GM23338 (cell line): ENCODE results near the gene TGM2. TPM values are rescaled to one million over a fixed set of nuclear protein-coding genes. Genes with fewer than 3 reads are reported as not detected.
A peak's percentile ranks its signal among the peaks of the same experiment; 100 is the strongest.

Experiments
- ATAC-seq: fragments of 200-7000 bp; cut with Tn5 transposase; 3 replicates; pipeline ENCODE4 v1.9.1; 2020
- DNase-seq: peaks from one replicate; pipeline ENCODE4 v3.0.0-alpha.2; 2015; ENCODE audit warnings: low spot score
- H2AFZ ChIP-seq: fragments of 200-600 bp; sonication (generic); 2 replicates; pipeline ENCODE4 v1.8.0; 2016; ENCODE audit warnings: antibody characterized with exemption, mild to moderate bottlenecking, moderate library complexity
- H3F3A ChIP-seq: fragments of 200-600 bp; sonication (generic); replicated peaks from 2 replicates; pipeline ENCODE4 v1.8.0; 2017; ENCODE audit warnings: antibody characterized with exemption, mixed run types, low read depth
- H3K27ac ChIP-seq: fragments of 200-600 bp; sonication (generic); 2 replicates; pipeline ENCODE4 v1.6.1; 2016; ENCODE audit warnings: low read depth
- H3K27me3 ChIP-seq: fragments of 200-600 bp; sonication (generic); 2 replicates; pipeline ENCODE4 v1.8.0; 2016; ENCODE audit warnings: mild to moderate bottlenecking, mixed run types, moderate library complexity; ENCODE audit not compliant: insufficient read depth
- H3K36me3 ChIP-seq: fragments of 200-600 bp; sonication (generic); 2 replicates; pipeline ENCODE4 v1.8.0; 2016; ENCODE audit warnings: mild to moderate bottlenecking; ENCODE audit not compliant: insufficient read depth
- H3K4me1 ChIP-seq: fragments of 200-600 bp; sonication (generic); 2 replicates; pipeline ENCODE4 v1.8.0; 2016; ENCODE audit warnings: mild to moderate bottlenecking, moderate library complexity; ENCODE audit not compliant: insufficient read depth
- H3K4me2 ChIP-seq: fragments of 200-600 bp; sonication (generic); 2 replicates; pipeline ENCODE4 v1.7.1; 2017; ENCODE audit warnings: mixed run types
- H3K4me3 ChIP-seq: fragments of 200-600 bp; sonication (generic); 2 replicates; pipeline ENCODE4 v1.6.1; 2016; ENCODE audit warnings: mixed run types
- H3K79me2 ChIP-seq: fragments of 200-600 bp; sonication (generic); replicated peaks from 2 replicates; pipeline ENCODE4 v1.8.0; 2017; ENCODE audit warnings: mild to moderate bottlenecking; ENCODE audit not compliant: insufficient read depth
- H3K9me2 ChIP-seq: fragments of 200-600 bp; sonication (generic); 2 replicates; pipeline ENCODE4 v1.8.0; 2017; ENCODE audit not compliant: insufficient read depth
- H4K20me1 ChIP-seq: fragments of 200-600 bp; sonication (generic); replicated peaks from 2 replicates; pipeline ENCODE4 v1.8.0; 2017; ENCODE audit warnings: mild to moderate bottlenecking; ENCODE audit not compliant: insufficient read depth
- H3K27ac Mint-ChIP-seq: 2 replicates; pipeline ENCODE4 v1.8.0; 2020; ENCODE audit warnings: inconsistent platforms, mild to moderate bottlenecking, moderate library complexity, mixed read lengths
- H3K27me3 Mint-ChIP-seq: 3 replicates; pipeline ENCODE4 v1.8.0; 2022; ENCODE audit warnings: low read depth, mild to moderate bottlenecking, moderate library complexity, mixed read lengths, inconsistent platforms; ENCODE audit not compliant: insufficient read depth, poor library complexity
- H3K36me3 Mint-ChIP-seq: 3 replicates; pipeline ENCODE4 v1.8.0; 2021; ENCODE audit warnings: low read depth, mild to moderate bottlenecking, inconsistent platforms, moderate library complexity, mixed read lengths
- H3K4me1 Mint-ChIP-seq: 3 replicates; pipeline ENCODE4 v1.8.0; 2020; ENCODE audit warnings: mild to moderate bottlenecking, inconsistent platforms, mixed read lengths
- H3K4me3 Mint-ChIP-seq: 3 replicates; pipeline ENCODE4 v1.8.0; 2021; ENCODE audit warnings: moderate library complexity, mild to moderate bottlenecking, inconsistent platforms, mixed read lengths
- H3K9me3 Mint-ChIP-seq: 3 replicates; pipeline ENCODE4 v1.8.0; 2020; ENCODE audit warnings: moderate library complexity, mild to moderate bottlenecking, inconsistent platforms, mixed read lengths
- CREB1 ChIP-seq: fragments of 250-450 bp; sonication (Bioruptor Pico); IDR thresholded peaks from 2 replicates; pipeline ENCODE4 v1.5.0; 2020; ENCODE audit warnings: low read depth, mild to moderate bottlenecking, moderate library complexity
- CTCF ChIP-seq, 2 experiments: fragments of 200-600 bp in 1 of 2; sonication (generic) in 1 of 2; conservative IDR thresholded peaks; 2 replicates each; pipeline versions ENCODE4 v1.5.1 to v1.6.1; 2016 to 2017; ENCODE audit warnings: antibody characterized with exemption in 2 of 2, low read depth in 2 of 2, mild to moderate bottlenecking in 2 of 2, moderate library complexity in 1 of 2
- EZH2 ChIP-seq: fragments of 200-600 bp; sonication (generic); IDR thresholded peaks from one replicate; pipeline ENCODE4 v1.8.0; 2017; ENCODE audit warnings: antibody characterized with exemption, mild to moderate bottlenecking, low read depth; ENCODE audit not compliant: unreplicated experiment
- EZH2phosphoT487 ChIP-seq: fragments of 200-600 bp; sonication (generic); IDR thresholded peaks from one replicate; pipeline ENCODE4 v1.8.1; 2018; ENCODE audit warnings: antibody characterized with exemption; ENCODE audit not compliant: unreplicated experiment
- JUNB ChIP-seq: IDR thresholded peaks from one replicate; pipeline ENCODE4 v1.6.1; 2016; ENCODE audit warnings: antibody characterized with exemption; ENCODE audit not compliant: unreplicated experiment
- NANOG ChIP-seq: IDR thresholded peaks from 2 replicates; pipeline ENCODE4 v1.6.1; 2016; ENCODE audit warnings: antibody characterized with exemption, borderline replicate concordance
- POLR2AphosphoS5 ChIP-seq: IDR thresholded peaks from 2 replicates; pipeline ENCODE4 v1.6.1; 2016; ENCODE audit warnings: antibody characterized with exemption, low read depth
- STAT1 ChIP-seq: IDR thresholded peaks from one replicate; pipeline ENCODE4 v1.6.1; 2016; ENCODE audit warnings: antibody characterized with exemption; ENCODE audit not compliant: unreplicated experiment
- ZNF114 ChIP-seq: fragments of 250-450 bp; sonication (Bioruptor Pico); IDR thresholded peaks from 2 replicates; pipeline ENCODE4 v1.5.0; 2020; ENCODE audit warnings: mild to moderate bottlenecking, moderate library complexity
- ZNF331 ChIP-seq: fragments of 250-450 bp; sonication (Bioruptor Pico); IDR thresholded peaks from 2 replicates; pipeline ENCODE4 v1.5.0; 2020; ENCODE audit warnings: low read depth, mild to moderate bottlenecking, moderate library complexity
- polyA plus RNA-seq: library from polyadenylated mRNA; unstranded; fragments of >200 nt; fragmentation: Nextera tagmentation; extraction: Ambion mirVana; gene quantifications from 2 replicates; pipeline ENCODE4 v1.2.1, GENCODE V29; 2016
- total RNA-seq: library from RNA; depleted of rRNA; stranded (reverse); fragments of >200 nt; shearing (Covaris generic); gene quantifications from 2 replicates; pipeline ENCODE4 v1.2.3, GENCODE V29; 2014
- TF ChIP-seq, protein P1 (sequence below): IDR thresholded peaks from 2 replicates; pipeline ENCODE4 v1.6.1; 2016; ENCODE audit warnings: antibody characterized with exemption
- TF ChIP-seq, protein P2 (sequence below): IDR thresholded peaks from one replicate; pipeline ENCODE4 v1.6.1; 2018; ENCODE audit warnings: antibody characterized with exemption; ENCODE audit not compliant: unreplicated experiment

TGM2 gene
- total and polyA plus RNA-seq, 2 experiments from 2014 or later: 0.45 to 1.0 TPM

- Histone ChIP-seq H3K36me3 (no peaks in the 10 kb centered on the region), H3K9me2 (no peaks in the 10 kb centered on the region), H3K4me2 (no peak overlapping the region), H4K20me1 (no peaks in the 10 kb centered on the region), H3K27me3 (no peaks in the 10 kb centered on the region), H3K79me2 (no peaks in the 10 kb centered on the region), H3K4me1 (peaks cover 5% of the 10 kb centered on the region; the same call in 1 of the 2 replicates), H3F3A (no peaks in the 10 kb centered on the region), H3K27ac (no peak overlapping the region), H2AFZ (no peak overlapping the region; the same call in 1 of the 2 replicates), H3K4me3 (no peak overlapping the region)
- H3K4me3 Mint-ChIP-seq: no peak overlapping the region
- DNase-seq (no peak), ATAC-seq (peak; percentile 39; the same call in 2 of the 3 replicates)
- H3K4me1 Mint-ChIP-seq: peaks cover 10% of the 10 kb centered on the region
- no peaks in the 10 kb centered on the region for H3K36me3 Mint-ChIP-seq
- TF ChIP-seq CREB1 (CRISPR knock-in tag) (no peak), CTCF (conservative IDR thresholded peaks at IDR 0.05; ENCODE audit: low read depth in 2 of 2) (no peak), EZH2phosphoT487 (no peak), JUNB (no peak), ZNF331 (no peak), POLR2AphosphoS5 (no peak), ZNF114 (CRISPR knock-in tag) (no peak), EZH2 (no peak), NANOG (no peak), STAT1 (no peak)
- TF ChIP-seq, protein P1, sequence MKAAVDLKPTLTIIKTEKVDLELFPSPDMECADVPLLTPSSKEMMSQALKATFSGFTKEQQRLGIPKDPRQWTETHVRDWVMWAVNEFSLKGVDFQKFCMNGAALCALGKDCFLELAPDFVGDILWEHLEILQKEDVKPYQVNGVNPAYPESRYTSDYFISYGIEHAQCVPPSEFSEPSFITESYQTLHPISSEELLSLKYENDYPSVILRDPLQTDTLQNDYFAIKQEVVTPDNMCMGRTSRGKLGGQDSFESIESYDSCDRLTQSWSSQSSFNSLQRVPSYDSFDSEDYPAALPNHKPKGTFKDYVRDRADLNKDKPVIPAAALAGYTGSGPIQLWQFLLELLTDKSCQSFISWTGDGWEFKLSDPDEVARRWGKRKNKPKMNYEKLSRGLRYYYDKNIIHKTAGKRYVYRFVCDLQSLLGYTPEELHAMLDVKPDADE: no peak
- TF ChIP-seq, protein P2, sequence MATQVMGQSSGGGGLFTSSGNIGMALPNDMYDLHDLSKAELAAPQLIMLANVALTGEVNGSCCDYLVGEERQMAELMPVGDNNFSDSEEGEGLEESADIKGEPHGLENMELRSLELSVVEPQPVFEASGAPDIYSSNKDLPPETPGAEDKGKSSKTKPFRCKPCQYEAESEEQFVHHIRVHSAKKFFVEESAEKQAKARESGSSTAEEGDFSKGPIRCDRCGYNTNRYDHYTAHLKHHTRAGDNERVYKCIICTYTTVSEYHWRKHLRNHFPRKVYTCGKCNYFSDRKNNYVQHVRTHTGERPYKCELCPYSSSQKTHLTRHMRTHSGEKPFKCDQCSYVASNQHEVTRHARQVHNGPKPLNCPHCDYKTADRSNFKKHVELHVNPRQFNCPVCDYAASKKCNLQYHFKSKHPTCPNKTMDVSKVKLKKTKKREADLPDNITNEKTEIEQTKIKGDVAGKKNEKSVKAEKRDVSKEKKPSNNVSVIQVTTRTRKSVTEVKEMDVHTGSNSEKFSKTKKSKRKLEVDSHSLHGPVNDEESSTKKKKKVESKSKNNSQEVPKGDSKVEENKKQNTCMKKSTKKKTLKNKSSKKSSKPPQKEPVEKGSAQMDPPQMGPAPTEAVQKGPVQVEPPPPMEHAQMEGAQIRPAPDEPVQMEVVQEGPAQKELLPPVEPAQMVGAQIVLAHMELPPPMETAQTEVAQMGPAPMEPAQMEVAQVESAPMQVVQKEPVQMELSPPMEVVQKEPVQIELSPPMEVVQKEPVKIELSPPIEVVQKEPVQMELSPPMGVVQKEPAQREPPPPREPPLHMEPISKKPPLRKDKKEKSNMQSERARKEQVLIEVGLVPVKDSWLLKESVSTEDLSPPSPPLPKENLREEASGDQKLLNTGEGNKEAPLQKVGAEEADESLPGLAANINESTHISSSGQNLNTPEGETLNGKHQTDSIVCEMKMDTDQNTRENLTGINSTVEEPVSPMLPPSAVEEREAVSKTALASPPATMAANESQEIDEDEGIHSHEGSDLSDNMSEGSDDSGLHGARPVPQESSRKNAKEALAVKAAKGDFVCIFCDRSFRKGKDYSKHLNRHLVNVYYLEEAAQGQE: no peak
- no peak overlapping the region for H3K27ac Mint-ChIP-seq
- no peaks in the 10 kb centered on the region for H3K9me3 Mint-ChIP-seq
- H3K27me3 Mint-ChIP-seq: peaks cover 13% of the 10 kb centered on the region
Observed at GRCh38 chr20:38143238-38143645, 21.8 kb downstream of the TGM2 start.
